GM12875 (cell line): ENCODE data around the gene NT5C3B.
A peak's percentile ranks its signal among the peaks of the same experiment; 100 is the strongest.

Experiments used
- H3K4me3 ChIP-seq: one replicate; pipeline ENCODE4 v1.5.1; 2011; ENCODE audit warnings: low read depth, low read length, control low read depth
- CTCF ChIP-seq: IDR thresholded peaks from 2 replicates; pipeline ENCODE4 v1.5.1; 2011; ENCODE audit warnings: low read depth, mild to moderate bottlenecking, control low read depth, inconsistent platforms, low read length, moderate library complexity, borderline replicate concordance; ENCODE audit not compliant: insufficient read depth

The NT5C3B gene

GRCh38 chr17:41870627-41871026, 34.6 kb upstream of the NT5C3B start:
- no peak overlapping the region for H3K4me3 ChIP-seq
- TF ChIP-seq CTCF = no peak

GRCh38 chr17:41870097-41870496, 34.1 kb upstream of the NT5C3B start:
- no peak overlapping the region for H3K4me3 ChIP-seq
- no peak for TF ChIP-seq CTCF

- TF ChIP-seq CTCF = no peak
- H3K4me3 ChIP-seq = no peak overlapping the region
Measured at GRCh38 chr17:41869426-41869825, 33.4 kb upstream of the NT5C3B start.

- H3K4me3 ChIP-seq = no peak overlapping the region
- TF ChIP-seq CTCF = no peak
Measured at GRCh38 chr17:41868568-41868967, 32.5 kb upstream of the NT5C3B start.

- H3K4me3 ChIP-seq = peak overlapping the region; percentile 28
- no peak for TF ChIP-seq CTCF
Measured at GRCh38 chr17:41865596-41865893, 29.5 kb upstream of the NT5C3B start.

GRCh38 chr17:41864836-41865595, 29.0 kb upstream of the NT5C3B start, which contains the start of gene KLHL11:
KLHL11 (minus strand) TSS chr17:41865423; CDS start chr17:41865370, 53 bp downstream.
- no peak for TF ChIP-seq CTCF
- H3K4me3 ChIP-seq = peak within 1 kb of the TSS; percentile 94

- no peak for TF ChIP-seq CTCF
- H3K4me3 ChIP-seq = peak overlapping the region; percentile 94
Measured at GRCh38 chr17:41864498-41864835, 28.4 kb upstream of the NT5C3B start.
